Limb (tissue), 2 donors: ENCODE measurements around the gene PTPRZ1.

Experiments
- DNase-seq, 2 donors: peaks; one replicate each; pipeline ENCODE4 v3.0.0-alpha.2; 2016; ENCODE audit errors: extremely low spot score in 2 of 2

PTPRZ1 gene

GRCh38 chr7:122046402-122046801 lies 173.4 kb downstream of the PTPRZ1 start:
- no peak for DNase-seq

DNA sequence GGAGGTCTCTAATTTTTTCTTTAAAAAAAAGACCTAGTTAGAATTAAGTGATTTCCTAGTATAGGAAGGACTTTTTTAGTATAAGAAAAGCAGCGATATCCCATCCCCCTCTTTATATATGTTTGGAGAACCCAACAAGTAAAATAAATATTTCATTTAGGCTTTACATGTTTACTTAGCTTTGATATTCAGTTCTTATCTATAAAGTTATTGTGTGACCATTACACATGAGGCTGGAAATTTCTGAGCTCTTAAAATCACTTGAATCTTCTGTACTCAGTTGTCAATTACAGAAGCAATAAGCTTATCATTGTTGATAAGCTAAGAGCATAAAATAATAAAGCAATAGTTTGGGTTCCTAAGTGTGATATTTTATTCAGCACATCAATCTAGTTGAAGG lies 181.4 kb downstream of the PTPRZ1 start:
- no peak for DNase-seq

DNA sequence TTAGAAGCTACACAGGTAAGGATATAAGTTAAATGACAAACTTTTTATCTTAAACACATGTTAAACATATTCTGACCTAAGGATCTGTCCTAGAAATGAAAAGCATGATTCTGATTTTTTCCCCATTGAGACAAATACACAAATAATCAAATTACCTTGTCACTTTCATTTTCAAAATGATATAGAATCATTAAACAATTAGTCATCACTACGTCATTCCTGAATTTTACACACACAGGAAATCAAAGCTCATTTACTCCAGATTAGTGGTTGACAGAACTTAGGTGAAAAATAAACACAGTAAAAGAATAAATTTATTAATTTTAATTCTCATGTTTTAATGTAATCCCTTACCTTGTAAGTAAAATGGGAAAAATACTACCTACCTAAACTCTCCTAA lies 182.1 kb downstream of the PTPRZ1 start:
- DNase-seq: no peak

DNA sequence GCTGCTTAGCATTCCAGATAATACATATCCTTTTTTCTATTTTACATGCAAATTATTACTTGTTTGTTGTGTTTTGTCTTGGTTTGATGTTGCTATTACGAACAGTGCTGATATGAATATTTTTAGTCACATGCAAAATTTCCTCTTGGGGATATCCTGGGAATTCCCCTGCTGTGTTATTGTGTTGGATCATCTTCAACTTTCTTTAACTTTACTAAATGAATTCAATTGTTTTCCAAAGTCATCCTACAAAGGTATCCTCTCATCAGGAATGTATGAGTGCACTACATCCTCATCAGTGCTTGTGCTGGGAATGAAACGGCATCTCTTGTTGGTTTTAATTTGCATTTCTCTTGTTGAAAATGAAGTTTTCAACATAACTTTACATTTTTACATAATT lies 184.0 kb downstream of the PTPRZ1 start:
- DNase-seq: no peak

DNA sequence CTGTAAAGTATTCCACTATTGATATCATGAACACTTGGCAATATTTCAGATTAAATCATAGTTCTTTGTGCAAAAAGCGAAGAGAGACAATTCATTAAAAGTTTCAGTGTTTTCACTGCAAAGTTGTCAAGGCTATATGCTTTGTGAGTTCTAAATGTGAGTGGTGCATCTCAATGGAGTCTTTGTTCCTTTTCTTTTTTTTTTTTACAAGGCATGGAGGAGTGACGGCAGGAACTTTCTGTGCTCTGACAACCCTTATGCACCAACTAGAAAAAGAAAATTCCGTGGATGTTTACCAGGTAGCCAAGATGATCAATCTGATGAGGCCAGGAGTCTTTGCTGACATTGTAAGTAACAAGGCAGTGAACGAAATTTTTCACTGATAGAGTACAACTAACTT lies 186.6 kb downstream of the PTPRZ1 start:
- DNase-seq: no peak

- no peak for DNase-seq
These were observed 190.2 kb downstream of the PTPRZ1 start for GRCh38 chr7:122063146-122063545.

DNA sequence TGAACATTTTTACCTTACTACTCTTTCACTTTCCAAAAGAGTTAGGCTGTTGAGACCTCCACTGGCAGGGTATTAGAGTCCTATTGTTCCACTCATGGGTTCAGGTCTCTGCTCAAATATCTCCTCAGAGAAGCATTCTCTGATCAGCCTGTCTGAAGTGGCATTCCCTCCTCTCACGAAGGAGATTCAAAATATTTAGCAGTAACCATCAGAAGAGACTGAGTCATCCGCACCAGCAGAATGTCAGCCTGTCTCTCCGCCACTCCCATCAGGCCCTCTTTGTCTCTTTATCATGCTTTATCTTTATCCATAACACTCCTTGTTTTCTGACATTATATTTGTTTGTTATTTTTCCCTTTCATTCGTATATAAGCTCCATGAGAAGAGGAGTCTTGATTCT lies 192.0 kb downstream of the PTPRZ1 start:
- no peak for DNase-seq

DNA sequence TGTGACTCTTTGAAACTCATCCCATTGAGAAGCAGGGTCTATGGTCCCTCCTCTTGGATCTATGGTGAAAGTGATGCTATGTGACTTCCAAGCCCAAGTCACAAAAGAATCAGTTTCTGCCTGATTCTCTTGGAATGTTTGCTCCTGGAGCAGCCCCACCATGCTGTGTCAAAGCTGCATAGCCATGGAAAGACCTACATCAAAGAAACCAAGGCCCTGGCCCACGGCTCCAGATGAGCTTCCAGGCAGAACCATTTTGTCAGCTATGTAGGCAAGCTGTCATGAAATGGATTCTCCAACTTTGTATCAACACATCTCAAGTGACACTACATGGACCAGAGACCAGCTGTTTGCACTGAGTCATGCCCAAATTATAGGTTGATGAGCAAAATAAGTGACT lies 194.1 kb downstream of the PTPRZ1 start:
- DNase-seq: no peak

DNA sequence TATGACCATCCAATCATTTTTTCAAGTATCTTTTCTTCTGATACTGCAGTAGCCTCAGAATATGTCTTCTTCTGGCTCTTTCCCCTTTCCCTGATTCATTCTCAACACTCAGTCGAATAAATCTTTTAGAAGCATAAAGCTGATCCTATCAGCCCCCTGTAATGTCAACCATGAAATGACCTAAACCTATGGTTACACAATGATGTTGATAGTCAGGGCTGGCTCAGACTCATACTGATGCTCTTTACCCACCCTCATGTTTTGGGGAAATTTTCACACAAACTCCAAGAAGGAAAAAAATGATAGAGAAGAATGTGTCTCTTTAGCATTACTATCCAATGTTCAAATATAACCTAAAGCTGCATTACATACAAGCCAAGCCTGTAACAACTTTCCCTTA lies 195.1 kb downstream of the PTPRZ1 start:
- no peak for DNase-seq

GRCh38 chr7:122068999-122069398 lies 196.0 kb downstream of the PTPRZ1 start:
- no peak for DNase-seq

DNA sequence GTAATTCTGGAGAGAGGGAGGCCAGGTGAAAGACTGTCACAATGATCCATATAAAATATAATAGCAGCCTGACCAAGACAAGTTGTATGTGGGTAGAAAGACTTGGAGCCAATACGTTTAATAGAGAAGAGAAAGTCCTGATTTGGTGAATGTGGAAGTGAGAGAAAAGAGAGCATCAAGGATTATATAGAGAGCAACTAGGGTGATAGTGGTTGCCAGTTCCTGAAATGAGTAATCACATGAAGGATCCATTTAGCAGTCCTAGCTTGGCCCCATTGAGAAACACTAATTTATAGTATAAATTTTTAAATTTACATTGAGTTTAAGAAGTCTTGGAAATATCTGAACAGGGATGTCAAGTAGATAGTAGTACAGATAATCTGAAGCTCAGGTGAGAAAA lies 197.1 kb downstream of the PTPRZ1 start:
- DNase-seq: no peak

- no peak for DNase-seq
These were observed 197.9 kb downstream of the PTPRZ1 start for GRCh38 chr7:122070834-122071233.

- DNase-seq: no peak
These were observed 199.3 kb downstream of the PTPRZ1 start for GRCh38 chr7:122072272-122072671.

DNA sequence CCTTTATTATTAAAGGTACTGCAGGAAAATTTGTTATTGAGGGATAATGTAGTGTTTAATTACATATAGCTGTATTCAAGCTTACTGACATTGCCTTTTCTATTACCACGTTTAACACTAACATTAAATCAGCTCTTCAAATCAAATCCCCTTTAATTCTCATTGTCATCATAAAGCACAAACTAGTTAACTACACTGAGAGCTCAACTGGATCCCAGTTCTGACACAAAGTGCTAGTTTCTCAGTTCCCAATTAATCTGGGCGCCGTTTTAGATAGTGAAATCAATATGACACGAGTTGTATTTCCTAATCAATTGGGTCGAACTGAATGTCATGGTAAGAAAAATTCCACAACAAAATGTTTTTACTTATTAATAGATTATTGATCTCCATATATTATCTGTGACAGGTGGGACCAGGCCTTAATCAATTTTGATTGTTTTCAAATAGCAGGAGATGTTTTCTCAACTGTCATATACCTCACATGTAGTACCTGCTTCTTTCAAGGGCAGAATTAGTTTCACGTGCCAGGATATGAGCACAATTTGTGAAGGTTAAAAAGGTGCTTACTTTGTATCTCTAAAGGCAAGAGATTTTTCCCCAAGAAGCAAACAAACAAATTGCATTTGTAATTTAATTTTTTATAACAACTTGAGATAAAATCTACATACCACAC lies 200.1 kb downstream of the PTPRZ1 start:
- no peak for DNase-seq

GRCh38 chr7:122073635-122074034 lies 200.7 kb downstream of the PTPRZ1 start:
- no peak for DNase-seq

DNA sequence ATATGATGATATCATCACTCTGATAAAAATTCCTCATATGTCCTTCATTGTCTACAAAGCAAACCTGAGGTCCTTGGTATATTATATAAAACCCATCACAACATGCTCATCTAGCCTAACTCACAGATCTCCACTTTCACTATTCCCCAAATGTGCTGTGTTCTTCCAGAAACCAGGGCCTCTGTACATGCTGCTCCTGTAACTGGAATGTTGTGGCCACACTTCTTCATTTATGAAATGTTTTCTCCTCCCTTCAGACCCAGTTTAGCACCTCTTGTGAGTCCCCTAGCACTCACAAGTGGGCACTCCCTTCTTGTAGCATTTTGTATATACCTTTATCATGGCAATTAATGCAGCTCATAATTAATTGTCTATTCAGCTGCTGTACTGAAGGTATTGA lies 209.2 kb downstream of the PTPRZ1 start:
- no peak for DNase-seq

GRCh38 chr7:122082670-122083069 lies 209.7 kb downstream of the PTPRZ1 start:
- DNase-seq: no peak

DNA sequence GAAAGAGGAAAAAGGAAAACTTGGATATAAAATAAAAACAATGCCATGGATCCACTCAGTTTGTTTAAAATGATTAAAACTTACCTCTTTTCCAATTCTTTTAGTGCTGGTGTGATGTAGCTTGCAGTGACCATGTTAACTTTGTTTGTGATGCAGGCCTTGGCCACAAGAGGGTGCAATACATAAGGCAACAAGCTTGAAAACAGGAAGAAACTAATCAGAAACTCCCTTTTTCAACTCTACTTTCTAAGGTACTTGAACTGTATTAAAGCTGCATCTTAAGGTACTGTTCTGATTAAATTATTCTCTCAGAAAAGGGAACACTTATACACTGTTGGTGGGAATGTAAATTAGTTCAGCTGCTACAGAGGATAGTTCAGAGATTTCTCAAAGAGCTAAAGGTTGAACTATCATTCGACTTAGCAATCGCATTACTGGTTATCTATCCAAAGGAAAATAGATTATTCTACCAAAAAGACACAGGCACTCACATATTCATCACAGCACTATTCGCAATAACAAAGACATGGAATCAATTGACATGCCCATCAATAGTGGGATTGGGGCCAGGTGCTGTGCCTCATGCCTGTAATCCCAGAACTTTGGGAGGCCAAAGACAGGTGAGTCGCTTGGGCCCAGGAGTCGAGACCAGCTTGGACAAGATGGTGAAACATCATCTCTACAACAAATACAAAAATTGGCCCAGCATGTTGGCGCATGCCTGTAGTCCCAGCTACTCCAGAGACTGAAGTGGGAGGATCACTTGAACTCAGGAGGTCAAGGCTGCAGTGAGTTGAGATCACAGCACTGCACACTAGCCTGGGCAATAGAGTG lies 220.2 kb downstream of the PTPRZ1 start:
- peak; percentile 67 to 68 for DNase-seq

GRCh38 chr7:122094549-122094948 lies 221.6 kb downstream of the PTPRZ1 start:
- no peak for DNase-seq

GRCh38 chr7:122095642-122096041 lies 222.7 kb downstream of the PTPRZ1 start:
- no peak for DNase-seq

DNA sequence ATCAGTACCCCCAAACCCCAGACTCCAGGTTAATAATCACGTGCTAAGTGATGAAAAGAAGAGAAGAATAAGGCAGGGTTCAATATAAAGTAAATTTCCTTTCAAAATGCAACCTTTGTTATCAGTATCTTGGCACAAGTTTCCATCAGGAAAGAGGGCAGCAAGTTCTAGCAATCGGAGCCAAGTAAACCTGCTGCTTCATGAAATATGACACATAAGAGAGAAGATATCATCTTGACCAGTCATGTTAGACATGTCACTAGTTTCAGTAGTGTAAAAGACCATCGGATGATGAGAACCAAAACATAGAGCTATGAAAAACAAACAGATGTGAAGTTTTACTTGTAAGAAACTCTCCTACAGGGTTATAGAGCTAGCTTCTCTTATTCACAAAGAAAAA lies 227.1 kb downstream of the PTPRZ1 start:
- DNase-seq: no peak

GRCh38 chr7:122103064-122103463 lies 230.1 kb downstream of the PTPRZ1 start:
- DNase-seq: no peak
